HG02610 (cell line): Measurements from ENCODE around the gene ZNF358.

Experiments
- ATAC-seq: cut with Tn5 transposase; IDR thresholded peaks from one replicate; pipeline ENCODE4 v1.9.1; 2021; ENCODE audit warnings: mild to moderate bottlenecking, moderate library complexity; ENCODE audit not compliant: unreplicated experiment

Gene ZNF358

GRCh38 chr19:7515645-7516151, at the start of gene ZNF358:
Gene ZNF358 (plus strand): TSS chr19:7516103. CDS start chr19:7519243, 3,140 bp downstream.
- no peak for ATAC-seq

DNA sequence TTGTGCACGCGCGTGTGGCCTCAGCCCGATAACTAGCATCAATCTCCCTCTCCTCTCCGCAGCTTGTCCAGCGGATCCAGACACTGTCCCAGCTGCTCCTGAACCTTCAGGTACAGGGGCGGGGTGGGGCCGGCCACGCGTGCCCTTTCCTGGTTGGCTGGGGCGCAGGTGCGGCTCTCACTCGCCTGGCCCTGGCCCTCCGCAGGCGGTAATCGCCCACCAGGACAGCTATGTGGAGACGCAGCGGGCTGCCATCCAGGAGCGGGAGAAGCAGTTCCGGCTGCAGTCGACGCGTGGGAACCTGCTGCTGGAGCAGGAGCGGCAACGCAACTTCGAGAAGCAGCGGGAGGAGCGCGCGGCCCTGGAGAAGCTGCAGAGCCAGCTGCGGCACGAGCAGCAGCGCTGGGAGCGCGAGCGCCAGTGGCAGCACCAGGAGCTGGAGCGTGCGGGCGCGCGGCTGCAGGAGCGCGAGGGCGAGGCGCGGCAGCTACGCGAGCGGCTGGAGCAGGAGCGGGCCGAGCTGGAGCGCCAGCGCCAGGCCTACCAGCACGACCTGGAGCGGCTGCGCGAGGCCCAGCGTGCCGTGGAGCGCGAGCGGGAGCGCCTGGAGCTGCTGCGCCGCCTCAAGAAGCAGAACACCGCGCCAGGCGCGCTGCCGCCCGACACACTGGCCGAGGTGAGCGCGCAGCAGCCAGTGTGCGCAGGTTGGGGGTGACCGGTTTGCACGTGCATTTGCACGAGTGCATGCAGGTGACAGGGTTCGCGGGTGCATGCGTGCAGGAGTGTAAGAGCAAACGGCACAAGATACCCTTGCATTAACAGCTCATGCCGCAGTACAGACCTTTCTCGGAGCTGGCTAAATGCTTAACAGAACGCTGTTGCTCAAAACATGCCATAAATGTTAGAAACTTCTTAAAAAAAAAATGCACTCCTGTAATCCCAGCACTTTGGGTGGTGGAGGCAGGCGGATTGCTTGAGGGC, 48.6 kb upstream of the ZNF358 start:
- ATAC-seq, result no peak

DNA sequence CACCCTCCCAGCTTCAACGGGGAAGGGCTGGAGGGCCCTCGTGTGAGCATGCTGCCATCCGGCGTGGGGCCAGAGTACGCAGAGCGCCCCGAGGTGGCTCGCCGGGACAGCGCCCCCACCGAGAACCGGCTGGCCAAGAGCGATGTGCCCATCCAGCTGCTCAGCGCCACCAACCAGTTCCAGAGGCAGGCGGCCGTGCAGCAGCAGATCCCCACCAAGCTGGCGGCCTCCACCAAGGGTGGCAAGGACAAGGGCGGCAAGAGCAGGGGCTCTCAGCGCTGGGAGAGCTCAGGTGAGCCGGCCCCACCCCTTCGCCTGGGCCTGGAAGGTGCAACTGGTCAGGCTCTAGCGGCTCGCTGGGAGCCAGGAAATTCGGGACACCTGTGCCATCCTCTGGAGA, 47.1 kb upstream of the ZNF358 start:
- no peak for ATAC-seq

- ATAC-seq, result no peak
These were observed 46.1 kb upstream of the ZNF358 start for GRCh38 chr19:7469669-7470285.

GRCh38 chr19:7470540-7471305, 45.2 kb upstream of the ZNF358 start:
- ATAC-seq, result no peak

DNA sequence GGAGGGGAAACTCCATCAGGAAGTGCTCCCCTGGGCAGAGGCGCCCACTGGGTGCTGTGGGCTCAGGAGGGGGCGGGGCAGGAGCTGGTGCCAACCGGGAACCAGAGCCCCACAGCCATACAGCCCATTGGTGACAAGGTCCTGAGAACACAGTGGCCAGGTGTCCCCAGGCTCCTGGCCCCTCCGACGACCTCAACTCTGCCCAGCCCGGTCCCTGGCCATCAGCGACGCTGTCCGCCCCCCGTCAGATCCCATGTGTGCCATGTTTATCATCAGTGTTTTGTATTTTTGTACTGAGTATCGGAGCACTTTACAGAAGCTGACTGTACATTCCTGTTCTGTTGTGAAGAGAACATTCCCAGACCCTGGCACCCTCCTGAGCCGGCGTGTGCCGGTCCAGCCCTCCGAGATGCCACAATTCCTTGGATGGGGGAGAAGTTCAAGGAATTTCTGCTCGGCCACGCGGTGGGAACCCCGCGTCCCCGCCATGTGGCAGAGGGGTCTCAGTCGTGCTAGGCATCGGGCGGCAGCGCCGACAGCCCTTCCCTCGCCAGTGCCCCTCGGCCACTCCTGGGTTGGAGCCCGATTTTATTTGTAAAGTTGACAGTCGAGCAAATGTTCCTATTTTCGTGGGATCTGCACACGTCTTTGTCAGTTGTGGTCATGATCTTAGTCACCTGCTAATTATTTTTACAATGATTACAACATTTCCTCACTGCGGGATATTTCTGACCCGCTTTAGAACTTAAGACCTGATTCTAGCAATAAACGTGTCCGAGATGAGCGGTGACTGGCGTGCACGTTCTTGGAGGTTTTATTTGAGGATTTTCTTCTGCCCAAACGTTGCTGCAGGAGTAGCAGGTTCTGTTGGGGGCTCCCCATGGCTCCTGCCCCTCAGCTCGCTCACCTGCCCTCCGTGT, 43.9 kb upstream of the ZNF358 start:
- ATAC-seq, result no peak

DNA sequence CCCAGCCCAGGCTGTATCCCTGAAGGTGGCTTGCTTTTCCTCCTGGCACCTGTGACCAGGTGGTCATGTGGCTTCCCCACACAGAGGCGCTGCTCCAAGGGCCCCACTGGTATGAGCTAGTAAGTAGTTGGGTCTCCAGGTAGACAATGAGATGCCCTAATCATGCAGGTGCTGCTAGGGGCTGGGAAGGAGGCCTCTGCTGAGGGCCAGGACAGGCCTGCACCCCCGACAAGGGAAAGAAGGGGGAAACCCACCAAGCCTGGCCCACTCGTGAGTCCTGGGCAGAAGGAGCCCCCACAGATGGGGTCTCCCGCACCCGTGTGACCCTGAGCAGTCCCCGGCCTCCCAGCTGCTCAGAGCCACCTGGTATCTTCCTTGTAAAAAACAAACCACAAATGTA, 40.2 kb upstream of the ZNF358 start:
- no peak for ATAC-seq

- no peak for ATAC-seq
These were observed 39.7 kb upstream of the ZNF358 start for GRCh38 chr19:7476241-7476640.

DNA sequence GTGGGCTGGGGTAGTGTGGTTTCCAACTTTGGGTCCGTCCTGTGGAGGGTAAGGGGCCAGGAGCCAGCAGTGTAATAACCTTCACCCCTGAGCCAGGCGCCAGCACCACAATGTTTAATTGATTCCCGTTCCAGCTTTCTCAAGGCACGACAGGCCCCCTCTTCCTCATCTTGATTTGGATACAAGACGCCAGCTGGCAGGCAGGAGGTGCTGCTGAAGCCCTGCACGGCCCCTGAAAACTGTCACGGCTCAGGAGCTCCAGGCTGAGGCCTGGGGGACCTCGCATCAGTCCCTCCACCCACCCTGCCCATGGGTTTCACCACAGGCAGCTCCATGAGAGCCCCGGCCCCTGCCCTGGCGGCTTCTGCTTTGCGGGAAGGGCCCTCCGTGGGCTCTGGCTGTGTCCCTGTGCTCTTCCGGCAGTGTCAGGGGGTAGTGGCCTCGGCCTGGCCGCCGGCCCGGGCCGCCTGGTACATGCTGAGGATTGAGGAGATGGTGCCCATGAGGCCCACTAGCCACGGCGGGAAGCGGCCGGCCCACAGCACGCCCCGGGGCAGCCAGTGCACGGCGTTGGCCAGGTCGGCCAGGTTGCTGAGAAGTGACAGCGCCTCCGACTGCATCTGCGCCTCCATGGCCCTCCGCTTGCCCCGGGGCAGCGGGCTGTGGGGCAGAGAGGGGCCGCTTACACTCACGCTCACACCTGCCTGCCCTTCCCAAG, 39.0 kb upstream of the ZNF358 start:
- no peak for ATAC-seq

DNA sequence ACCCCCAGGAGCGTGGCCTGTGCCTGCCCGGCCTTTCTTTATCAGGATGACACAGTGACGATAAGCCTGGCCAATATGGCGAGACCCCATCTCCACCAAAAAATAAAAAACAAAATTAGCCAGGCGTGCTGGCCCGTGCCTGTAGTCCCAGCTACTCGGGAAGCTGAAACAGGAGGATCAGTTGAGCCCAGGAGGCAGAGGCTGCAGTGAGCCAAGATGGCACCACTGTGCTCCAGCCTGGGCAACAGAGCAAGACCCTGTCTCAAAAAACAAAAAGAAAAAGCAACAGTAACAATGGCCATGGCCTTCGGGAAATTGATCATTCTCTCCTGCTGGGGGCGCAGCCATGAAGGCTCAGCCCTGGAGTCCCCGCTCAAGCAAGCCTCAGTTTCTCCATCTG, 38.1 kb upstream of the ZNF358 start:
- ATAC-seq, result no peak

GRCh38 chr19:7478173-7478842, 37.6 kb upstream of the ZNF358 start:
- ATAC-seq, result no peak

DNA sequence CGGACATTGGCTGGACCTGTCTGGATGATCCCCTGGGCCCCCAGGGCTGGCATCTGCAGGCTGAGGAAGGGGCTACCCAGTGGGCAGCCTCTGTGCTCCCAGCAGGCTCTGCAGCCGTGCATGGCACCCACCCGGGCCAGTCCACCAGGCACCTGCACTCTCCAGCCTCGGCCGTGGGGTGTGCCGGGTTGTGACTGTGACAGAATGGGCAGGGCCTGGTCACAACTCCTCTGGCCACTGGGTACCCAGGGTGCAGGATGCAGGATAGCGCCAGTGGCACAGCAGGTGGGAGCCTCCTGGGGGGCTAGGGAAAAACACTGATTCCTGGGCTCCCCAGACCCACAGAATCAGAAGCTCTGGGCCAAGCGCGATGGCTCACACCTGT, 37.1 kb upstream of the ZNF358 start:
- no peak for ATAC-seq

DNA sequence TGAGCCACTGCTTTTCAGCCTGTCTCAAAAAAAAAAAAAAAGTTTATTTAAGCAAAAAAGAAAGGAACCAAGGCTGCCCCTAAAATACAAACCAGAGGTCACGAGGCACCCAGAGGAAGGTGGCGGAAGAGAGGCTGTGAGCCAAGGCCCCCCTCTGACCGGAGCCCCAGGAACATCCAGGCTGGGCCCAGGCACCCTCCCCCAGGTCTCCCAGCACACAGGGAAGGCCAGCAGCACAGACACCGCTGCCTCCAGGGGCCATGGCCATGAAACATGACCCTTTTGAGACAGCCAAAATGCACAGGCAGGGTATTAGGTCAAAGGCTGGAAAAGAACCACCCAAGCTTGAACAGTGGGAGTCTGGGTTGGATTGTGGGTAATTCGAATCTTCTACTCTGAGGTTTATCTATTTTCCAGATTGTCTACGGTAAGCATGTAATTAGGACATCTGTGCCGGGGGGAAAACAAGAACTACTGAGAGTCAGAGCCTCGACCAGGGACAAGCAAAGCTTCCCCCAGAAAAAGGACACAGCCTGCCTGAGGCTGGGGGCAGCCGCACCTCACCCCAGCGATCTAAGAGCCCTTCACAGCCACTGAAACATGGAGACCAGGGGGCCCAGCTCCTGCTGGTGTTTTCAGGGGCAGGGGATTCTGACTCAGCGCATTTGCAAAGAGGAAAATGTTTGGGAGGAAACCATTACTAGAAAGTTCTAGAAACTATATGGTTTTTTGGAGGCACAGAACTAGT, 35.5 kb upstream of the ZNF358 start:
- no peak for ATAC-seq

DNA sequence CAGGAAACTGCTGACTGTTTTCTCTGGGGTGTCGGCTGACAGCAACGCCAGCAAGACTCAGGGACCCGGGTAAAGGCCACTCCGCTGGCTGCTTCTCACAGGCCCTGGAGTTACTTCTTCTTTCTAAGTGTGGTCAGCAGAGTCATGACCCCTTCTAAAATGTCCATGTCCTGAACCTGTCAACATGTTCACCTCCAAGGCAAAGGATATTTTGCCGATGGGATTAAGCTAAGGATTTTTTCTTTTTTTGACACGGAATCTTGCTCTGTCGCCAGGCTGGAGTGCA, 35.0 kb upstream of the ZNF358 start:
- ATAC-seq, result no peak

- no peak for ATAC-seq
These were observed 33.1 kb upstream of the ZNF358 start for GRCh38 chr19:7482584-7483439.

- ATAC-seq, result no peak
These were observed 32.1 kb upstream of the ZNF358 start for GRCh38 chr19:7483720-7484201.

DNA sequence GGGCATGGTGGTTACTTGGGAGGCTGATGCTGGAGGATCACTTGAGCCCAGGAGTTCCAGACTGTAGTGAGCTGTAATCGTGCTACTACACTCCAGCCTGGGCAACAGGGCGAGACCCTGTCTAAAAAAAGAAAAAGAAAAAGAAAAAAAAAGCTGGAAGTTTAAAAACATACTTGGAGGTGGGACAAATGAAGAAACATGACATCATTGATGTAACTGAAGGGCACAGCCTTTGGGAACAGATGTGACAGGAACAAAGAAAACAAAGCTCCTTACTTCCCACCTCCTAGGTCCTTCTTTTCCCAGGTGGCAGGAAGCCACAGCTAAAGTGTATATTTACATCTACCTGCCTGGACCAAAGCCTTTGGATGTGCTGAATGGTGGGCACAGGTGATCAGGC, 29.0 kb upstream of the ZNF358 start:
- ATAC-seq, result no peak
